HG03135 (cell line): ENCODE results near the gene ALDH3B2.

Experiments
- ATAC-seq: cut with Tn5 transposase; IDR thresholded peaks from one replicate; pipeline ENCODE4 v1.9.1; 2021; ENCODE audit warnings: mild to moderate bottlenecking, moderate library complexity; ENCODE audit not compliant: unreplicated experiment

ALDH3B2 gene

GRCh38 chr11:67617243-67617953 lies 57.0 kb downstream of the ALDH3B2 start:
- ATAC-seq, result no peak

DNA sequence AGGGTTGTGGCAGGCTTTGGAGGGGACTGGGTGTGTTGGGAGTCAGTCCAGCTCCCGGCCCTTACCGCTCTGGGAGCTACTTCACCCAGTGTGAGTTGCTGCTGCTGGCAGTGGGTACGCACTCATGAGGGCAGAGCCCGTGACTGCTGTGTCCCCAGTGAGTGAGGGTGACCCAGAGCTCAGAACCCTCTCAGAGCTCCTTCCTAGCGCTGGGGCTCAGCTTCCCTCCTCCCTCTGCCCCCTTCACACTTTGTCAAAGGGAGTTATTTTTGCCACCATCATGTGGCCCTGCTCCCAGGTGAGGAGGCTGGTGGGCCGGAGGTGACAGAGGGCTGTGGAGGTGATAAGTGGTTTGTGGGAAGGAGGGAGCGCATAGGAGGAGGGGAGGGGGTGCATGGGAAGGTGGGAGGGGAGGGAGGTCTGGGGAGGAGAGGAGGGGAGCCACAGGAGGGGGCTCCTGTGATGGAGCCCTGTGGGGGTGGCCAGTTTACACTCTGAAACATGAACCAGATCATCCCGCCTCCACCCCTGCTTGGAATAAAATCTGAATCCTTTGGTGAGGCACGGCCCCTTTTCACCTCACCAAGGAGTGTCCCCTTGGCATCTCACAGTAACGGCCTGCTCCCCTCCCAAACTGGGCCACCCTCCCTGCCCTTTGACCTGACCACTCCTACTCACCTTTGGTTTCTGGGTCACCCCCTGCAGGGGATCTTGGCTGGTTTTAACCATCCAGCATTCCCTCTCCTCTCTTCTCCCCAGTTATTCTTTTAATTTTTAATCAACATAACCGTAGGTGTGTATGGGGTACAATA lies 57.8 kb downstream of the ALDH3B2 start:
- no peak for ATAC-seq

DNA sequence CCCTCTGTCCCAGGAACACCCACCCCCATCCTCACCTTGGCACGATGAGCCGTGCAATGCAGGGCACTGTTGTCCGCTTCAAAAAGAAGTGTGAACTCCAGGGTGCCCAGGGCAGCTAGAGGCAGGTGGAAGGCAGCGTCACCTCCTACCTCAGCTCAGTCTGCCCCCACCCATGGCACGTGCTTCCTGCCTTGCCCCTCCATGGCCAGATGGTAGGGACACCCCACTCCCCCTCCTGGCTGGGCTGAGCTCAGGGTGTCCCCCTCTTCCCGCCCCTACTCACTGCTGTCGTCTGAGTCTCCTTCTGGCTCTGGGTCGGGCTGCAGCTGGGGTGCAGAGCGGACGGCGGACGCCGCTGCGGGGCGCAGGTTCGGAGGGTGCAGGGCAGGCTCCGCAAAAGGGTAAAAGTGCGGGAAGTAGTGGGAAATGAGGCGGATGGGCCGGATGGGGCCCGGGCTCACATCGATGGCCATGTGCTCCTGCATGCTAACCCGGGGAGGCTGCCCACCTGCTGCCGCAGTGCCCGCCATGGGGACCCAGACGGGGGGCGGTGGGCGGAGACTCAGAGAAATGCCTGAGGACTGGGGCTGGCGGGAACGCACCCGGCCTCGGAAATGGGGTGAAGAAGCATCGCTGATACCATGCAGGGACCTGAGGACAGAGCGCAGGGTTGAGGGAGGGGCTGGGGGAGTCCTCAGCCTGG lies 58.5 kb downstream of the ALDH3B2 start:
- no peak for ATAC-seq

DNA sequence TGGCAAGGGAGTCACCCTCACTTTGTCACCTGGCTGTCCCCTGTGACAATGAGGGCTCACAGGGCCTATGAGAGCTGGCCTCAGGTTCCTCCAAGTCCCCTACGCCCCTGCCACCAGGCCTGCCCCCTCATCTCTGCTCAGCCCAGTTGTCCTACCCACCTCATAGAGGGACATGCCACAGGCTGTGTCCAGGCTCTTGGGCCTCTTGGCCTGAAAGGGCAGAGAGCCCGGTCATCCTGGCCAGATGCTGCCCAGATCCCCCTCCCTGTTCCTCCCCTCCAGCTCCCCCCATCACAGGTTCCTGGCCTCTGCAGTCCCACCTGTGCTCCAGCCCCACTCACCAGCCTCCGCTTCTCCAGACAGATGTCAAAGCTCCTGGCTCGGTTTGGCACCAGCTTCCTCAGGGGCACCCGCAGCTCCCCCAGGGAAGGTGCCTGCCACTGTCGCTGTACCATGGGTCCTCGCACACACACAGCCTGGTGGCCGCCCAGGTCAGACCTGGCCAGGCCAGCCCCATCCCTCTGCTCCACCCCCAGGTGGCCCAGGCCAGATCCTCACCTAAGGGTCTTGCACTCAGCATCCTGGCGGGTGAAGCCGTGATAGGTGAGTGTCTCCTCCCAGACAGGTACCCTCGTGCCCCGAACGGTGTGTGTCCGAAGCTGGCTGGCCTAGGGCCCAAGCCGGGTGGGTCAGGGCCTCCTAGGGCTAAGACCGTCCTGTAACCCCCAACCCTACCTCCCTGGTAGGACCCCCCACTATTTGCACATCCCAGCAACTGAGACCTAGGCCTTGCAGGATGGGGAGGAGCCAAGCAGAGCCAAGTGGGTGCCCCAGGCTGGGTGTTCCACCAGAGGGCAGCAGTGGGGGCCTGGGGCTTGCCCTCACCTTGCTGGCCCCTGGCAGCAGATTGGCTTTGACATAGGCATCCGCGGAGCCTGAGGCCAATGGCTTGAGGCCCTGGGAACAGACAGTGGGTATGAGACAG lies 59.4 kb downstream of the ALDH3B2 start:
- ATAC-seq, result no peak

GRCh38 chr11:67613960-67614715 lies 60.3 kb downstream of the ALDH3B2 start:
- peak; percentile 65 for ATAC-seq

DNA sequence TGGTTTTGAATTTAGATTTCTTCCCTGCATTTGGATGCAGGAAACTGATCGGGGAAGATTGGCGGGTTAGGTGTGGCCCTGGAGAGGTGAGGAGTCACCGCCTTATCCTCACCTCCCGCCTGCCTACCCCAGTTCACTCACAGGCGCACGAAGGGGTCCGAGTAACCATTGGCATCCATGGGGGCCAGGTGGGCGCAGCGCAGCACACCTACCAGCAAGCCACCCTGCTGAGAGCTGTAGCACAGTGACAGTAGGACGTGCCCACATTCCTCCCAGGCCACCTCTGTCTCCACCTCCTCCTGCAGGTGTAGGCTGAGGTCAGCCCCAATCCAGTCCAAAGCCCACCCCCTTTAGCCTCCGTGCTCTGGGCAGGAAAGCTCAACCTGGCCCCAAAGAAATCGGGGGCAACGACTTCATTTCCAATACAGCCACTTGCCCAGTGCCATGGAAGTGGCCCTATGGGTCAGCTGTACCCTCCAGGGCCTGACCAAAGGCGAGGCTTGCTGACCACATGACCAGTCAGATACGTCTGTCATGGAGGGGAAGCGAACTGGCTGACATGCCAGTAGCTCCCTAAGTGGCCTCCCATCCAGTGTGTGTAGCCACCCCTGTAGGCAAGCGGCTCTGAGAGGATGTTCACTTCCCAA lies 61.0 kb downstream of the ALDH3B2 start:
- no peak for ATAC-seq

DNA sequence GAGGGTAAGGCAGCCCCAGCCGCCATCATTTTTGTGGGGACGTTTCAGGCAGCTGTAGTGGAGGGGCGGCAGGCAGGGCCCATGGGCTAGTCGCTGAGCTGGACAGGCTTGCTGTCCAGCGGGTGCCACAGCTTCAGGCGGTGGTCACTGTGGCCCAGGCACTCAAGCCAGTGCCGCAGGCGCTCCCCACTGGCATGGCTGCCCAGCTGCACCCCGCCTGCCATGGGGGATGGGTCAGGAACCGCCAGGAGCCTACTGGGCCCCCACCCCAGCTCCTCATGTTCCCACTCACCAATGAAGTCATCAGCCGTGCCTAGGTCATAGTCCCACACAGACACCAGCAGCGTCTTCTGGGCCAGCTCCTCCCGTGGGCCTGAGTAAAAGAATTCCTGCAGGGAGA lies 61.7 kb downstream of the ALDH3B2 start:
- no peak for ATAC-seq
